Tibial nerve (tissue), 4 donors: ENCODE results near the gene SFT2D3. TPM values are rescaled to one million over a fixed set of nuclear protein-coding genes. Genes with fewer than 3 reads are reported as not detected.

Source experiments
- DNase-seq, 2 donors: peaks; one replicate each; pipeline ENCODE4 v3.0.0-alpha.2; 2019; ENCODE audit warnings: low spot score in 2 of 2
- H3K27ac ChIP-seq, 4 donors: fragments of 200-600 bp; sonication (generic) in 3 of 4; one replicate each; pipeline ENCODE4 v1.5.1; 2017 to 2019; ENCODE audit warnings: mild to moderate bottlenecking in 1 of 4
- H3K27me3 ChIP-seq, 2 donors: fragments of 200-600 bp; sonication (generic) in 1 of 2; one replicate each; pipeline versions ENCODE4 v1.5.1 to v1.6.0; 2017 to 2019
- H3K36me3 ChIP-seq, 3 donors: fragments of 200-600 bp; sonication (generic); one replicate each; pipeline ENCODE4 v1.5.1; 2018 to 2019
- H3K4me1 ChIP-seq, 4 donors: fragments of 200-600 bp; sonication (generic) in 3 of 4; one replicate each; pipeline ENCODE4 v1.5.1; 2017 to 2019
- H3K4me3 ChIP-seq, 4 donors: fragments of 200-600 bp; sonication (generic) in 3 of 4; one replicate each; pipeline ENCODE4 v1.5.1; 2017 to 2019; ENCODE audit warnings: mild to moderate bottlenecking in 1 of 4, moderate library complexity in 1 of 4
- H3K9me3 ChIP-seq, 4 donors: fragments of 200-600 bp; sonication (generic) in 3 of 4; one replicate each; pipeline ENCODE4 v1.5.1; 2017 to 2019
- EP300 ChIP-seq, 2 donors: sonication (generic); formaldehyde crosslinking; IDR thresholded peaks; one replicate each; pipeline ENCODE4 v1.6.1; 2017; ENCODE audit warnings: antibody characterized with exemption in 2 of 2, mild to moderate bottlenecking in 1 of 2
- POLR2A ChIP-seq, 2 donors: fragments of 450-650 bp; IDR thresholded peaks; one replicate each; pipeline ENCODE4 v1.6.1; 2017; ENCODE audit warnings: antibody characterized with exemption in 2 of 2, mild to moderate bottlenecking in 2 of 2, moderate library complexity in 2 of 2
- whole genome bisulfite sequencing, 2 donors: methylation state at CpG; one replicate each; pipeline ENCODE4 v1.1.5; 2018; 5-methylcytosine and 5-hydroxymethylcytosine counted together
- total RNA-seq, 4 donors: library from RNA; depleted of rRNA; stranded (reverse); fragments of >200 nt; gene quantifications; one replicate each; pipeline ENCODE4 v1.1.0, GENCODE V29; 2016
- TF ChIP-seq, protein P1 (sequence below), 5 experiments: fragments of 200-600 bp in 3 of 5; fragments of 450-650 bp in 2 of 5; sonication (generic) in 3 of 5; IDR thresholded peaks; one replicate each; pipeline ENCODE4 v1.5.1; 2016 to 2019; ENCODE audit warnings: antibody characterized with exemption in 5 of 5, mild to moderate bottlenecking in 3 of 5, moderate library complexity in 2 of 5

Gene SFT2D3
- total RNA-seq, 4 donors from 2014 or later, result 10.7 to 13.6 (median 12.4) TPM

- WGBS, 2 donors, result 75% methylated on average over 6 of the region's 6 CpGs
- peaks cover 0 to 59% (median 35%) of the 10 kb centered on the region in 4 donors for H3K4me1 ChIP-seq
- DNase-seq, result no peak
- TF ChIP-seq, protein P1, sequence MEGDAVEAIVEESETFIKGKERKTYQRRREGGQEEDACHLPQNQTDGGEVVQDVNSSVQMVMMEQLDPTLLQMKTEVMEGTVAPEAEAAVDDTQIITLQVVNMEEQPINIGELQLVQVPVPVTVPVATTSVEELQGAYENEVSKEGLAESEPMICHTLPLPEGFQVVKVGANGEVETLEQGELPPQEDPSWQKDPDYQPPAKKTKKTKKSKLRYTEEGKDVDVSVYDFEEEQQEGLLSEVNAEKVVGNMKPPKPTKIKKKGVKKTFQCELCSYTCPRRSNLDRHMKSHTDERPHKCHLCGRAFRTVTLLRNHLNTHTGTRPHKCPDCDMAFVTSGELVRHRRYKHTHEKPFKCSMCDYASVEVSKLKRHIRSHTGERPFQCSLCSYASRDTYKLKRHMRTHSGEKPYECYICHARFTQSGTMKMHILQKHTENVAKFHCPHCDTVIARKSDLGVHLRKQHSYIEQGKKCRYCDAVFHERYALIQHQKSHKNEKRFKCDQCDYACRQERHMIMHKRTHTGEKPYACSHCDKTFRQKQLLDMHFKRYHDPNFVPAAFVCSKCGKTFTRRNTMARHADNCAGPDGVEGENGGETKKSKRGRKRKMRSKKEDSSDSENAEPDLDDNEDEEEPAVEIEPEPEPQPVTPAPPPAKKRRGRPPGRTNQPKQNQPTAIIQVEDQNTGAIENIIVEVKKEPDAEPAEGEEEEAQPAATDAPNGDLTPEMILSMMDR (IDR thresholded peaks at IDR 0.05), result no peak
- no peak for TF ChIP-seq POLR2A (IDR thresholded peaks at IDR 0.05)
- TF ChIP-seq EP300 (IDR thresholded peaks at IDR 0.05), result no peak
- peaks cover 0 to 7% (median 0%) of the 10 kb centered on the region in 4 donors for H3K9me3 ChIP-seq
- no peaks in the 10 kb centered on the region for H3K36me3 ChIP-seq
- H3K4me3 ChIP-seq, result peak overlapping the region in 3 of 4 donors; percentile 15 to 50 (median 38)
- peak overlapping the region; percentile 64 to 92 (median 84) for H3K27ac ChIP-seq
- H3K27me3 ChIP-seq, result no peaks in the 10 kb centered on the region
These were observed 36.4 kb upstream of the SFT2D3 start for GRCh38 chr2:127664895-127665225.

DNA sequence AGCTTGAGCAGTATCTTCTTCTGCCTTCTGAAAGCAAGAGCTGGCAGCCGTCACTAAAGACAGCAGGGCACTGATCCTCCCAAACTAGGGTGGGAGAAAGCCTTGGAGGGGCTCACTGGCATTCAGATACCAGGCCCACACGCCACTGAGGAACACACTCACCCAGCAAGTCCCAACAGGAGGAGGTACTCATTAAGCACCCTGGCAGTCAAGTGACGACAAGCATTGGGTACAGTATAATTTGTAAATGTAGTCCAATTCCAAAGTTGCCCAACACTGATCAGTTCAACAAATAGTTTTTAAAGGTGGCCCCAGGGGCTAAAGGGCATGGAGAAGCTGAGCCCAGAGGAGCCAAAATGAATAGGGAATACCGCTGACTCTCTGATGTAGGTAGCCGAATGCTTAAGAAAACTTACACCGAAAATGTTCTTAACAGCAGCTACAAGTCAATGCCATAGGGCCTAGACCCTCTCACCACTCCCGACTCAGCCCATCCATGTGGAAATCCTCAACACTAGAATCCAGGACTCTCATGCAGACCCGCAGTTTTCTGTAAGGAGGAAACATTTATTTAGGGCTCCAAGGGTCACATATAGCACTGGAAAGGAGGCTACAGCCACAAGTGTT, 35.9 kb upstream of the SFT2D3 start:
- peaks cover 0 to 7% (median 0%) of the 10 kb centered on the region in 4 donors for H3K9me3 ChIP-seq
- peak overlapping the region; percentile 64 to 92 (median 84) for H3K27ac ChIP-seq
- no peaks in the 10 kb centered on the region for H3K36me3 ChIP-seq
- peaks cover 0 to 55% (median 33%) of the 10 kb centered on the region in 4 donors for H3K4me1 ChIP-seq
- TF ChIP-seq EP300 (IDR thresholded peaks at IDR 0.05) (no peak), POLR2A (IDR thresholded peaks at IDR 0.05) (no peak)
- TF ChIP-seq, protein P1 (IDR thresholded peaks at IDR 0.05), result no peak
- H3K4me3 ChIP-seq, result no peak overlapping the region
- WGBS, 2 donors, result 83 to 85% methylated on average over 8 of the region's 8 CpGs
- no peaks in the 10 kb centered on the region for H3K27me3 ChIP-seq
- DNase-seq, result no peak

GRCh38 chr2:127669056-127669455, 32.2 kb upstream of the SFT2D3 start:
- DNase-seq, result no peak
- H3K4me1 ChIP-seq, result peaks cover 0 to 38% (median 10%) of the 10 kb centered on the region in 4 donors
- H3K9me3 ChIP-seq, result peaks cover 0 to 7% (median 0%) of the 10 kb centered on the region in 4 donors
- H3K27me3 ChIP-seq, result no peaks in the 10 kb centered on the region
- no peak overlapping the region for H3K4me3 ChIP-seq
- no peak overlapping the region for H3K27ac ChIP-seq
- no peaks in the 10 kb centered on the region for H3K36me3 ChIP-seq
- 85 to 91% methylated on average over 7 of the region's 7 CpGs for WGBS, 2 donors
- TF ChIP-seq EP300 (IDR thresholded peaks at IDR 0.05) (no peak), POLR2A (IDR thresholded peaks at IDR 0.05) (no peak)
- TF ChIP-seq, protein P1 (IDR thresholded peaks at IDR 0.05), result no peak

- no peak for TF ChIP-seq POLR2A (IDR thresholded peaks at IDR 0.05)
- peaks cover 0 to 37% (median 4%) of the 10 kb centered on the region in 4 donors for H3K4me1 ChIP-seq
- no peaks in the 10 kb centered on the region for H3K27me3 ChIP-seq
- H3K9me3 ChIP-seq, result peaks cover 0 to 7% (median 0%) of the 10 kb centered on the region in 4 donors
- no peaks in the 10 kb centered on the region for H3K36me3 ChIP-seq
- DNase-seq, result no peak
- H3K27ac ChIP-seq, result peak overlapping the region in 1 of 4 donors; percentile 90
- no peak overlapping the region for H3K4me3 ChIP-seq
- 74 to 79% methylated on average over 10 of the region's 10 CpGs for WGBS, 2 donors
These were observed 31.0 kb upstream of the SFT2D3 start for GRCh38 chr2:127670055-127670956.

DNA sequence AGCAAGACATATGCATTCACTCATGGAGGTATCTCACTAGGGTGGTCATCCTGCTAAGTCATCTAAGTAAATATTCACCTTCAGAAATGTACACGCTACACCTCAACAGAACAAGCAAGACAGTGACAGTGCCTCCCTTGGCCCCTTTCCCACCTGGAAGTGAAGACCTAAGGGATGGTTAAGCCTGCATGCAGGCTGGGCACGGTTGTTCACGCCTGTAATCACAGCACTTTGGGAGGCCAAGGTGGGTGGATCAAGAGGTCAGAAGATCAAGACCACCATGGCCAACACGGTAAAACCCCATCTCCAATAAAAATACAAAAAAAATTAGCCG, 30.4 kb upstream of the SFT2D3 start:
- 77 to 90% methylated on average over 5 of the region's 5 CpGs for WGBS, 2 donors
- H3K4me1 ChIP-seq, result peaks cover 0 to 37% (median 6%) of the 10 kb centered on the region in 4 donors
- H3K27ac ChIP-seq, result peak overlapping the region in 1 of 4 donors; percentile 90

More for the DNA sequence above, 30.4 kb upstream of the SFT2D3 start:
- Histone ChIP-seq H3K36me3 (no peaks in the 10 kb centered on the region), H3K4me3 (no peak overlapping the region), H3K9me3 (peaks cover 0 to 7% (median 0%) of the 10 kb centered on the region in 4 donors), H3K27me3 (no peaks in the 10 kb centered on the region)
- no peak for DNase-seq
- TF ChIP-seq, protein P1 (IDR thresholded peaks at IDR 0.05), result no peak
- TF ChIP-seq EP300 (IDR thresholded peaks at IDR 0.05) (no peak), POLR2A (IDR thresholded peaks at IDR 0.05) (no peak)
